Endothelial cell of umbilical vein (primary cell): ENCODE measurements around the gene TLDC2. TPM values are rescaled to one million over a fixed set of nuclear protein-coding genes. Genes with fewer than 3 reads are reported as not detected.

ENCODE experiments used
- BruUV-seq: library from RNA; stranded (reverse); fragments of 400-500 nt; replicated peaks from 2 replicates; lab custom pipeline; 2021; lab: Mats Ljungman, UMichigan
- CTCF ChIA-PET: fragments of 300-600, 350-600 bp; sonication (Branson Sonifier 250); formaldehyde crosslinking; loops from one replicate; lab custom pipeline; 2021; ENCODE audit warnings: antibody characterized with exemption, inconsistent platforms; lab: Charles Lee
- POLR2A ChIA-PET: fragments of 300-600, 350-600 bp; sonication (Branson Sonifier 250); formaldehyde crosslinking; loops from one replicate; lab custom pipeline; 2021; ENCODE audit warnings: antibody characterized with exemption, inconsistent platforms; lab: Charles Lee
- DNase-seq: peaks from one replicate; pipeline ENCODE4 v3.0.0-alpha.2; 2011; ENCODE audit warnings: low read depth, low spot score
- FAIRE-seq: peaks from 2 replicates; lab custom pipeline; 2011; peaks lifted over from hg19 to GRCh38; lab: Jason Lieb, UNC
- H2AFZ ChIP-seq: 2 replicates; pipeline ENCODE4 v1.6.0; 2012; ENCODE audit warnings: low read depth, low read length, control low read depth, inconsistent platforms
- H3K27ac ChIP-seq: 2 replicates; pipeline ENCODE4 v1.5.1; 2011; ENCODE audit warnings: low read depth, mild to moderate bottlenecking, control low read depth, low read length, moderate library complexity; ENCODE audit not compliant: insufficient read depth
- H3K27me3 ChIP-seq, 2 experiments: 2 replicates each; pipeline versions ENCODE4 v1.6.0 to v1.6.1; 2011; ENCODE audit warnings: low read length in 2 of 2, mixed read lengths in 1 of 2; ENCODE audit not compliant: control insufficient read depth in 2 of 2, insufficient read depth in 2 of 2
- H3K36me3 ChIP-seq, 2 experiments: 2 replicates in 1 of 2; 3 replicates in 1 of 2; pipeline ENCODE4 v1.5.1; 2011; ENCODE audit warnings: low read length in 2 of 2, mild to moderate bottlenecking in 1 of 2, moderate library complexity in 1 of 2; ENCODE audit not compliant: control insufficient read depth in 2 of 2, insufficient read depth in 2 of 2; ENCODE audit errors: extremely low read depth in 1 of 2
- H3K4me1 ChIP-seq: 3 replicates; pipeline ENCODE4 v1.5.1; 2011; ENCODE audit warnings: mild to moderate bottlenecking, low read length; ENCODE audit not compliant: control insufficient read depth, insufficient read depth; ENCODE audit errors: extremely low read depth
- H3K4me2 ChIP-seq: 2 replicates; pipeline ENCODE4 v1.6.1; 2011; ENCODE audit warnings: low read length, control low read depth, mixed read lengths; ENCODE audit not compliant: insufficient read depth
- H3K4me3 ChIP-seq, 3 experiments: fragments of 200-600 bp in 1 of 3; sonication (generic), shearing (Covaris generic) in 1 of 3; replicated peaks in 1 of 3; 2 replicates each; pipeline ENCODE4 v1.5.1; 2011 to 2016; ENCODE audit warnings: control low read depth in 3 of 3, low read length in 3 of 3, mild to moderate bottlenecking in 2 of 3, inconsistent platforms in 1 of 3, low read depth in 1 of 3, moderate library complexity in 1 of 3; ENCODE audit not compliant: insufficient read depth in 1 of 3
- H3K79me2 ChIP-seq: 2 replicates; pipeline ENCODE4 v1.6.0; 2012; ENCODE audit warnings: low read length, inconsistent platforms; ENCODE audit not compliant: control insufficient read depth, insufficient read depth
- H3K9ac ChIP-seq: replicated peaks from 2 replicates; pipeline ENCODE3; 2011; ENCODE audit warnings: low read length, control low read depth; ENCODE audit not compliant: insufficient read depth; ENCODE audit errors: extremely low read depth
- H3K9me1 ChIP-seq: replicated peaks from 3 replicates; pipeline ENCODE4 v1.6.0; 2011; ENCODE audit warnings: mild to moderate bottlenecking, low read length; ENCODE audit not compliant: control insufficient read depth, insufficient read depth; ENCODE audit errors: extremely low read depth
- H3K9me3 ChIP-seq: replicated peaks from 2 replicates; pipeline ENCODE4 v1.5.1; 2012; ENCODE audit warnings: low read length, inconsistent platforms; ENCODE audit not compliant: control insufficient read depth, insufficient read depth
- H4K20me1 ChIP-seq: replicated peaks from 2 replicates; pipeline ENCODE3; 2011; ENCODE audit warnings: mild to moderate bottlenecking, low read length; ENCODE audit not compliant: control insufficient read depth, insufficient read depth; ENCODE audit errors: extremely low read depth
- CTCF ChIP-seq, 2 donors: IDR thresholded peaks; 1 replicate in 1 of 2; 2 replicates in 1 of 2; pipeline ENCODE4 v1.5.1; 2011; ENCODE audit warnings: low read length in 2 of 2, mild to moderate bottlenecking in 2 of 2, moderate library complexity in 2 of 2, control low read depth in 1 of 2, inconsistent platforms in 1 of 2, low read depth in 1 of 2; ENCODE audit not compliant: insufficient read depth in 1 of 2; ENCODE audit errors: extremely low read depth in 1 of 2
- EZH2 ChIP-seq: IDR thresholded peaks from 2 replicates; pipeline ENCODE4 v1.6.1; 2012; ENCODE audit warnings: borderline replicate concordance, low read depth, mild to moderate bottlenecking, moderate library complexity, low read length, inconsistent platforms; ENCODE audit not compliant: severe bottlenecking
- FOS ChIP-seq: IDR thresholded peaks from 2 replicates; pipeline ENCODE4 v1.6.1; 2011; ENCODE audit warnings: mild to moderate bottlenecking, low read length, moderate library complexity, borderline replicate concordance; ENCODE audit not compliant: insufficient read depth
- GATA2 ChIP-seq: IDR thresholded peaks from 2 replicates; pipeline ENCODE4 v1.7.0; 2011; ENCODE audit warnings: low read depth, mild to moderate bottlenecking, moderate library complexity, mixed read lengths, low read length; ENCODE audit not compliant: insufficient read length, insufficient read depth
- MYC ChIP-seq: IDR thresholded peaks from one replicate; pipeline ENCODE4 v1.6.1; 2011; ENCODE audit warnings: mild to moderate bottlenecking, low read depth, low read length
- POLR2A ChIP-seq: IDR thresholded peaks from 2 replicates; pipeline ENCODE4 v1.6.1; 2012; ENCODE audit warnings: low read depth, mild to moderate bottlenecking, control low read depth, low read length
- dilution Hi-C: fragments of 300-500 bp; cut with MboI; formaldehyde crosslinking; loops from one replicate; pipeline ENCODE4 v1.15.0; 2019; ENCODE audit warnings: low sequenced_read_pairs; ENCODE audit not compliant: extremely low pct_ligation_motif_present
- intact Hi-C: fragments of 100-400 bp; cut with micrococcal nuclease; formaldehyde crosslinking; loops from one replicate; pipeline ENCODE4 v1.10.0; 2022
- polyA plus RNA-seq, 4 experiments: library from polyadenylated mRNA; depleted of rRNA in 3 of 4; stranded (reverse) in 3 of 4; unstranded in 1 of 4; fragments of >200 nt; gene quantifications; 2 replicates each; pipeline versions ENCODE4 v1.2.1 to v1.2.3, GENCODE V29; 2011 to 2012; ENCODE audit warnings: missing spikeins in 1 of 4
- total RNA-seq: library from RNA; stranded (reverse); gene quantifications from 2 replicates; pipeline ENCODE4 v1.2.3, GENCODE V29; 2021

TLDC2 gene
- total and polyA plus RNA-seq, 2 donors (not counting 3 experiments of a cell fraction or from before 2014, with no cell fraction given), result not detected

DNA sequence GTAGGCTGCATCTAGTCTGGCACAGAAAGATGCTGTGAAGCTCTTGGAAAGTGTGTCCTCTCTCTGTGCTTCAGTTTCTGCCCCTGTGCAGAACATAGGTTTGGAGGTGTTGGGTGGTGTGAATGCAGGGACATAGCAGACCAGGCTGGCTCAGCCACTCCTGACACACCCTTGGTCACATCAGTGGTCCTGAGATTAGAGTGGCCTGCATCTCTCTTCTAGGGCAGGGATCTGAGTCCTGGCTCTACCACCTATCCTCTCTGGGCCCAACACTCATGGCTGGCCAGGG lies 10.1 kb upstream of the TLDC2 start:
- H3K79me2 ChIP-seq, result peaks cover 20% of the 10 kb centered on the region
- FAIRE-seq, result no peak
- CTCF ChIA-PET, result interaction anchor here (0.6 to 5.6 kb wide), 3 partner anchors 18 to 73 kb away, joined by 3 to 59 read pairs (median 3); no protein-coding TSS in a partner anchor
- H2AFZ ChIP-seq, result no peak overlapping the region
- no peaks in the 10 kb centered on the region for H3K36me3 ChIP-seq
- dilution Hi-C loops (no loop called here), intact Hi-C loops (loop anchor here (10.0 kb wide), 2 partner anchors 311 to 401 kb away; no protein-coding TSS in a partner anchor)
- H3K4me3 ChIP-seq, result no peak overlapping the region
- H3K4me1 ChIP-seq, result peaks cover 12% of the 10 kb centered on the region
- no peaks in the 10 kb centered on the region for H3K9me3 ChIP-seq
- no peaks in the 10 kb centered on the region for H3K9me1 ChIP-seq
- no peaks in the 10 kb centered on the region for H4K20me1 ChIP-seq
- DNase-seq, result no peak
- H3K9ac ChIP-seq, result no peak overlapping the region
- no peaks in the 10 kb centered on the region for H3K27me3 ChIP-seq
- no TSS peak for BruUV-seq
- POLR2A ChIA-PET, result interaction anchor here (0.6 kb wide), 1 partner anchor 249 kb away, joined by 5 read pairs; no protein-coding TSS in a partner anchor
- H3K4me2 ChIP-seq, result no peak overlapping the region
- TF ChIP-seq FOS, result no peak
- no peak for TF ChIP-seq CTCF (IDR thresholded peaks at IDR 0.05; ENCODE audit: extremely low read depth in 1 of 2, insufficient read depth in 1 of 2, low read depth in 1 of 2, low read length in 2 of 2)
- H3K27ac ChIP-seq, result no peak overlapping the region

- no peak overlapping the region for H3K9ac ChIP-seq
- no peaks in the 10 kb centered on the region for H3K27me3 ChIP-seq
- H3K4me1 ChIP-seq, result peaks cover 9% of the 10 kb centered on the region
- dilution Hi-C loops, result no loop called here
- no peak overlapping the region for H2AFZ ChIP-seq
- no peak overlapping the region for H3K27ac ChIP-seq
- no peak overlapping the region for H3K4me3 ChIP-seq
- no peak overlapping the region for H3K4me2 ChIP-seq
- H3K79me2 ChIP-seq, result peaks cover 16% of the 10 kb centered on the region
- H4K20me1 ChIP-seq, result no peaks in the 10 kb centered on the region
- FAIRE-seq (no peak), DNase-seq (no peak)
- BruUV-seq, result no TSS peak
- no peaks in the 10 kb centered on the region for H3K9me1 ChIP-seq
- POLR2A ChIA-PET, result no interaction called here
- no peaks in the 10 kb centered on the region for H3K9me3 ChIP-seq
- intact Hi-C loops, result loop anchor here (10.0 kb wide), 2 partner anchors 311 to 401 kb away; no protein-coding TSS in a partner anchor
- H3K36me3 ChIP-seq, result no peaks in the 10 kb centered on the region
- CTCF ChIA-PET, result interaction anchor here (0.6 to 2.0 kb wide), 6 partner anchors 19 to 74 kb away, joined by 3 to 10 read pairs (median 4); no protein-coding TSS in a partner anchor
- TF ChIP-seq POLR2A (no peak), MYC (no peak), CTCF (IDR thresholded peaks at IDR 0.05; ENCODE audit: extremely low read depth in 1 of 2, insufficient read depth in 1 of 2, low read depth in 1 of 2, low read length in 2 of 2) (no peak), EZH2 (no peak), GATA2 (no peak)
Observed at GRCh38 chr20:36866164-36866563, 9.8 kb upstream of the TLDC2 start.
